Pancreas (tissue), 10 donors: ENCODE measurements around the gene AFDN. TPM values are rescaled to one million over a fixed set of nuclear protein-coding genes. Genes with fewer than 3 reads are reported as not detected.
"Not testable (repeated sequence)": the region's sequence is repeated elsewhere in the genome, so short reads cannot be mapped to it uniquely, and the experiment has no call there.

Experiments
- ATAC-seq, 4 donors: fragments of 200-7000 bp; cut with Tn5 transposase; one replicate each; pipeline versions ENCODE4 v1.8.0 to v1.9.1; 2020; ENCODE audit warnings: mild to moderate bottlenecking in 4 of 4, moderate library complexity in 4 of 4
- DNase-seq, 6 donors: peaks; one replicate each; pipeline ENCODE4 v3.0.0-alpha.2; 2020
- FAIRE-seq: peaks from 2 replicates; lab custom pipeline; 2012; peaks lifted over from hg19 to GRCh38; lab: Jason Lieb, UNC
- H3K27ac ChIP-seq, 4 donors: fragments of 200-600 bp; sonication (generic); 1 replicate in 3 of 4; 2 replicates in 1 of 4; pipeline versions ENCODE4 v1.5.0 to v1.8.0; 2020
- H3K27me3 ChIP-seq, 4 donors: fragments of 200-600 bp; one replicate each; pipeline ENCODE4 v1.8.0; 2021
- H3K36me3 ChIP-seq, 3 donors: fragments of 200-600 bp; sonication (generic) in 1 of 3; one replicate each; pipeline versions ENCODE4 v1.5.0 to v1.8.0; 2020 to 2021
- H3K4me1 ChIP-seq, 3 donors: fragments of 200-600 bp; one replicate each; pipeline ENCODE4 v1.8.0; 2021
- H3K4me3 ChIP-seq, 4 donors: fragments of 200-600 bp; sonication (generic) in 2 of 4; one replicate each; pipeline versions ENCODE4 v1.5.0 to v1.8.0; 2020 to 2021
- H3K9me3 ChIP-seq, 4 donors: fragments of 200-600 bp; one replicate each; pipeline ENCODE4 v1.8.0; 2021
- CTCF ChIP-seq, 4 donors: fragments of 200-600 bp; sonication (generic) in 3 of 4; IDR thresholded peaks; one replicate each; pipeline versions ENCODE4 v1.5.0 to v1.8.0; 2021; ENCODE audit warnings: antibody characterized with exemption in 4 of 4
- WGBS, 2 donors: extraction: QIAGEN DNeasy Blood & Tissue Kit; methylation state at CpG; one replicate each; pipeline ENCODE4 v1.1.7; 2013; 5-methylcytosine and 5-hydroxymethylcytosine counted together
- intact Hi-C, 3 donors: fragments of 100-400 bp; cut with DNase I; formaldehyde crosslinking; loops; one replicate each; pipeline versions ENCODE4 v1.11.1 to v1.14.2; 2022
- polyA plus RNA-seq, 2 donors: library from polyadenylated mRNA; stranded (reverse); fragments of 200-250 nt; gene quantifications; one replicate each; pipeline ENCODE4 v1.2.3, GENCODE V29; 2013
- total RNA-seq, 6 donors: library from RNA; stranded (reverse); fragmentation: NEBNext Ultra II Directional in 4 of 6; extraction: Animal tissue kit (Norgen Biotek cat#: 25700) in 4 of 6; gene quantifications; one replicate each; pipeline versions ENCODE4 v1.2.1 to v1.2.4, GENCODE V29; 2021 to 2023
- donor health status: healthy with polysubstance abuse.
- donor health status: DM: no; HTN: no; CAD: no; lungs with moderate emphysema.
- donor health status: DM: no; HTN: no; CAD: no.
- donor health status: control.
- donor health status: control.
- donor health status: Bipolar disorder and iron deficiency.
- donor health status: DM: yes; HTN: yes; CAD: no.
- donor health status: DM: no; HTN: no; CAD: no.
- donor health status: DM: no; HTN: no; CAD: no.
- donor health status: DM: yes; HTN: yes; CAD: no.

AFDN gene
- total and polyA plus RNA-seq, 8 donors: 55.2 to 122 (median 73.3) TPM

- H3K4me3 ChIP-seq: no peak overlapping the region
- intact Hi-C loops: no loop called here
- peaks cover 0 to 27% (median 11%) of the 10 kb centered on the region in 3 donors for H3K36me3 ChIP-seq
- no peaks in the 10 kb centered on the region for H3K27me3 ChIP-seq
- H3K4me1 ChIP-seq: peaks cover 0 to under 1% (median 0%) of the 10 kb centered on the region in 3 donors
- 93 to 97% methylated on average over 10 of the region's 10 CpGs for WGBS, 2 donors
- no peak for TF ChIP-seq CTCF (IDR thresholded peaks at IDR 0.05)
- H3K9me3 ChIP-seq: no peaks in the 10 kb centered on the region
- H3K27ac ChIP-seq: no peak overlapping the region
- DNase-seq (no peak), FAIRE-seq (no peak), ATAC-seq (no peak)
Observed at GRCh38 chr6:167972193-167972592, 145.5 kb downstream of the AFDN start.

- ATAC-seq: no peak
- intact Hi-C loops: no loop called here
- no peak for DNase-seq
- H3K4me1 ChIP-seq: no peaks in the 10 kb centered on the region
- no peaks in the 10 kb centered on the region for H3K27me3 ChIP-seq
- H3K9me3 ChIP-seq: no peaks in the 10 kb centered on the region
- H3K4me3 ChIP-seq: no peak overlapping the region
- no peak overlapping the region for H3K27ac ChIP-seq
- TF ChIP-seq CTCF (IDR thresholded peaks at IDR 0.05): no peak
- peaks cover 0 to 16% (median 8%) of the 10 kb centered on the region in 3 donors for H3K36me3 ChIP-seq
- no peak for FAIRE-seq
- 86 to 87% methylated on average over 9 of the region's 9 CpGs for WGBS, 2 donors
Observed at GRCh38 chr6:167973148-167973885, 146.6 kb downstream of the AFDN start.

GRCh38 chr6:167974640-167975344 lies 148.1 kb downstream of the AFDN start:
- 59 to 66% methylated on average over 12 of the region's 12 CpGs for WGBS, 2 donors
- TF ChIP-seq CTCF (IDR thresholded peaks at IDR 0.05): no peak
- peak in 2 of 4 donors; percentile 58 to 69 for ATAC-seq
- DNase-seq: no peak
- Histone ChIP-seq H3K27me3 (no peaks in the 10 kb centered on the region), H3K36me3 (peaks cover 0 to 11% (median 0%) of the 10 kb centered on the region in 3 donors), H3K4me3 (no peak overlapping the region), H3K4me1 (no peaks in the 10 kb centered on the region), H3K27ac (no peak overlapping the region), H3K9me3 (no peaks in the 10 kb centered on the region)
- FAIRE-seq: no peak
- intact Hi-C loops: no loop called here

- no peak overlapping the region for H3K27ac ChIP-seq
- H3K36me3 ChIP-seq: peaks cover 0 to 6% (median 0%) of the 10 kb centered on the region in 3 donors
- DNase-seq (no peak), FAIRE-seq (no peak), ATAC-seq (peak in 1 of 4 donors; percentile 31)
- no peaks in the 10 kb centered on the region for H3K9me3 ChIP-seq
- intact Hi-C loops: no loop called here
- WGBS, 2 donors: 71 to 74% methylated on average over 19 of the region's 19 CpGs
- no peaks in the 10 kb centered on the region for H3K27me3 ChIP-seq
- no peak overlapping the region for H3K4me3 ChIP-seq
- H3K4me1 ChIP-seq: no peaks in the 10 kb centered on the region
- no peak for TF ChIP-seq CTCF (IDR thresholded peaks at IDR 0.05)
Observed at GRCh38 chr6:167975458-167975857, 148.7 kb downstream of the AFDN start.

GRCh38 chr6:167976116-167976657 lies 149.5 kb downstream of the AFDN start:
- intact Hi-C loops, H3K4me3 ChIP-seq, ATAC-seq, FAIRE-seq, DNase-seq, H3K27me3 ChIP-seq, H3K9me3 ChIP-seq, H3K36me3 ChIP-seq, H3K27ac ChIP-seq, H3K4me1 ChIP-seq: not testable (repeated sequence)
